HG03354 (cell line): ENCODE data around the gene AUNIP.

Experiments
- ATAC-seq: cut with Tn5 transposase; IDR thresholded peaks from one replicate; pipeline ENCODE4 v1.9.1; 2021; ENCODE audit warnings: mild to moderate bottlenecking; ENCODE audit not compliant: unreplicated experiment, poor library complexity, severe bottlenecking

The AUNIP gene

GRCh38 chr1:25813734-25814471, 45.4 kb downstream of the AUNIP start:
- ATAC-seq, result no peak

DNA sequence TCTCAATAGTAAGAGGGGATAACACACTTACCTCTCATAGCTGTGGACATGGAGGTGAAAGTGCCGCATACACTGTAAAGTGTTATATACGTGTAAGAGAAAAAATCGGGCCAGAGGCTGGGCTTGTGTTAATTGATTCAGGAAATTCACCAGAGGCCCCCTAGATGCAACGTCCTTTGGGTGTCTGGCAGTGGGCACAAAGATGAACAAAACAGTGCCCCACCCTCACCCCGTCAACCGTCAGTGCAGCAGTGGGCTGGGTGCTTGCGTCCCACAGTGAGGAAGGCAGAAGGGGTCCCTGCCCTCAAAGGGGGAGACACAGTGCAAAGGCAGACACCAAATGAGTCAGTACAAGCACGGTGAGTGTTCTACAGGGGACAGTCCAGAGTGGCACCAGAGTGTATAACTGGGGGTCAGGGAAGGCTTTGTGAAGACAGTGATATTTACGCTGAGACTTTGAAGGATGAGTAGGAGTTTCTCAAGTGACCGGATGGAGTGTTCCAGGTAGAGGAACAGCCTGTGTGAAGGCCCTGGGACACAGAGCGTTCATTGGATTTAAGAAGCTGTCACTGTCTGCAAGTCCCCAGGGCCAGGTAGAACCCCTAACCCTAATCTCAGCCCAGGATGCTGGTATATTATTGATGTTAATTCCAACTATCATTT, 46.1 kb downstream of the AUNIP start:
- no peak for ATAC-seq

GRCh38 chr1:25811384-25812082, 47.7 kb downstream of the AUNIP start:
- no peak for ATAC-seq

GRCh38 chr1:25810341-25811299, 48.6 kb downstream of the AUNIP start:
- peak; percentile 67 for ATAC-seq

DNA sequence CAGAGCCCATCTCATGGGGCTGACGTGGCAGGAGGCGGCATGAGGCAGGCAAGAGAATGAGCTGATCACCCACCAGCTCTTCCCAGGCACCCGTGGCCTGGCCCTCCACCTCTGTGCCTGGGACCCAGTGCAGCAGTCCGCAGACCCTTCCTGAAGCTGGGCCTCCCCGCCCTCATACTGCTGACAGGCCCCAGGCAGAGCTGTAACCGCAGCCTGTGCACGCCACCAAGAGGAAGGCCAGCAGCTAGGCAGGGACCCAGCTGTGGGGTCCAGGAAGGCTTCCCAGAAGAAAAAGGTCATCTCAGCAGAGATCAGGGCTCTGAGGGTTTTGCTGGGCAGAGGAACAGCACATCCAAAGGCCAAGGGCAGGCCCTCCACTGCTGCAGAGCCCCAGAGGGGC, 49.3 kb downstream of the AUNIP start:
- no peak for ATAC-seq

- ATAC-seq, result no peak
Observed at GRCh38 chr1:25809283-25809926, 49.9 kb downstream of the AUNIP start.

DNA sequence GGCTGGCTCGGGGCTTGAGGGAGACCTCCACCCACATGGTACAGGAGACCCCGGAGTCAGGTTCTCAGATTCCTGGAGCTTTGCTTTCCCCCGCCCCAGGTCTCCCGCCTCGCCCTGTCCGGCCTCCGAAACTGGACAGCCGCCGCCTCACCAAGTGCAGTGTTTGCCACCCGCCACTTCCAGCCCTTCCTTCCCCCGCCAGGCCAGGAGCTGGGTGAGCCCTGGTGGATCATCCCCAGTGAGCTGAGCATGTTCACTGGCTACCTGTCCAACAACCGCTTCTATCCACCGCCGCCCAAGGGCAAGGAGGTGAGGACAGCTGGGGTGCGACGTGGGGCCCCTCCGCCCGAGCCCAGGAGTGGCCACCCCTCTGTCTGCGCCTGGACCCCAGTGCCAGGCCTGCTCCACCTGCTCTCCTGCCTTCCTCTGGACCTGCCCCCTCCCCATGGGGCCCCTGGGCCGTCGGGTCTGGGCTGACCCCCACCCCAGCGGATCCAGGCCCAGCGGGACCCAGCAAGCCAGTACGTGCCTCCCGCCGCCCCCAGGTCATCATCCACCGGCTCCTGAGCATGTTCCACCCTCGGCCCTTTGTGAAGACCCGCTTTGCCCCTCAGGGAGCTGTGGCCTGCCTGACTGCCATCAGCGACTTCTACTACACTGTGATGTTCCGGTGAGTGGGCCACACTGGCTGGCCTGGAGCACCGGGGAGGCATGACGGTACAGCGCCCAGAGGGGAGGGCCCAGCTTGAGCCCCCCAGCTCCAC, 50.6 kb downstream of the AUNIP start:
- no peak for ATAC-seq

DNA sequence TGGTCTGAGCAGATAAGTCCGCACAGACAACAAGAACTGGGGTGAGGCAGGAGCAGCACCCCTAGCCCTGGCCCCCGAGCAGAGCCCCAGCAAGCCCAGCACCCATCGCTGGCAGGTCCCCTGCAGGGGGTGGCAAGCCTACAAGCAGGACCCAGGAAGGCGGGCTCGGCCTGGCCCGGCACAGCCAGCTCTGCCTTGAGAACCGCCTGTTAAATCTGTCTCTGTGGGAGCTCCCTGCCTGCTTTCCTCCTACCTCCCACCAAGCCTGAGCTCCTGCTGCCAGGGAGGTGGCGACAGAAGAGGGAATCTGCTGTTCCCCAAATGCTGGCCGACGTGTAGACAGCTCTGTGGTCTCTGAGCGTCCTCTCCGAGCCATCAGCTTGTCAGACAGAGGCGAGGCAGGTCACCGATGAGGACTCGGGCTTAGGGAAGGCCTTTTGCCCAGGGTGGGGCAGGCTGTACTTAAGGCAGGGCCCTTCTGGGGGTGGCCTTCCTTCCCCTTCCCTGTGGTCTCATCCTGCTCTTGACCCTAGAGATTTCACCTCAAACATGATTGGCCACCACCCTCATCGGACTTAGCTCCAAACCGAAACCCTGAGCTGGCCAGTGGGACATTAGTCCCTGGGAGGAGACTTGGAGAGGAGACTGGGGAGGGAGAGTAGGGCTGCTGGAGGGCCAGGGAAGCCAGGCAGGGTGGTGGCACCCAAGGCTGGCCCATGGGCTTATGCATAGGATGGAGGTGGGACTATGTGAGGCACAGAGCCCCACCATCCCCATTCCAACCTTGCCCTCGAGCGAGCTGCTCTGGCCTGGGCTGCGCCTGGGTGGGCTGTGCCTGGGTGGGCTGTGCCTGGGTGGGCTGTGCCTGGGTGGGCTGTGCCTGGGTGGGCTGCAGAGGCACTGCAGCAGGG, 51.5 kb downstream of the AUNIP start:
- no peak for ATAC-seq

DNA sequence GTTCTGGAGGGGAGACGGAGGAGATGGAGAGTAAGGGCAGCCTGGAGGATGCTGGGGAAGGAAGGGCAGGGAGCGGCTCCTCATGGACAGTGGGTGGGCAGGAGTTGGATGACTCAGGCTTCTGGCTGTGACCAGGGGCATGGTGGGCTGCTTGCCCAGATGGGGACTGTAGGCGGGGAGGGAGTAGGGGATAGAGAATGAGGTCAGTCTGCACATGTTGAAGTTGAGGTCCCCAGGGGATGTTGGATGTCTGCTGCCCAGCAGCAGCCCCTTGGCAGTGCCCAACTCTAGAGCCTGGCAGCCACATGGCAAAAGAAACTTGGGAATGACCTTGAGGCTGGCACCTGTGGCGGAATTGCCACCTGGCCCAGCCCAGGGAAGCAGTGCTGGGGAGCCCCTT, 52.8 kb downstream of the AUNIP start:
- ATAC-seq, result no peak

GRCh38 chr1:25805863-25806225, 53.4 kb downstream of the AUNIP start:
- no peak for ATAC-seq

DNA sequence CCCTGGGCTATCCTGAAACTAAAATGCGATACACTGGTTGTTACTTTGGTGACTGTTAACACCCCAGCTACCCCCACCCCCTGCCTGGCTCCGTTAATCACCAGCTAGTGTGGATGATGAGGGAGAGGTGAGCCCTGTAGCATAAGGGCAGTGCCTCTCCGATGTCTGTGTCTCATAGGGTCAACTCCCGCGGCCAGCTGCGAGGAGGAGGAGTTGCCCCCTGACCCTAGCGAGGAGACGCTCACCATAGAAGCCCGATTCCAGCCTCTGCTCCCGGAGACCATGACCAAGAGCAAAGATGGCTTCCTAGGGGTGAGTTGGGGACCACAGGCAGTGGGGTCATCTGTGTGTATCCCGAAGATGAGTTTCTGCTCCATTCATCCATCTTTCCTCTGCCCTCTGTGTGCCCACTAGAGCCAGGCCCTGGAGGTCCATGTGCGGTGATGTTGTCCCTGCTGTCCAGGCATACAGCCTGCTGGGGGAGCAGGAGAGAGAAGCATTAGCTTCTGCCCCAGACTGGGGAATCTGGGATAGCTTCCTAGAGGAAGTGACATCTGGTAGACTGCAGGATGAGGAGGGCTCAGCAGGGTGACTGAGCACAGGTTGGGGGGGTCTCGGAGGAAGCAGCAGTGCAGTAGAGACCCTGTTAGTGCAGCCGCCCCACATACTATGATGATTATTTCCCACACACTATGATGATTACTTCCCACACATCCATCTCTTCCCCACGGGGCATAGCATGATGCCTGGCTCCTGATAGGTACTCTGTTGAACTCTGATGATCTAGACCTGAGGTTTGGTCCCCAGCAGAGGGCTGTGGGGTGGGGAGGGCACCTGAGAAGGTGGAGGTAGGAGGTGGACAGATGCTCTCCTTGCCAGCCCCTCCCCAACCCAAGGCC, 54.0 kb downstream of the AUNIP start:
- ATAC-seq, result no peak

GRCh38 chr1:25804244-25804963, 54.9 kb downstream of the AUNIP start:
- no peak for ATAC-seq

GRCh38 chr1:25803368-25803767, 55.9 kb downstream of the AUNIP start:
- ATAC-seq, result no peak

- ATAC-seq, result peak; percentile 47
Observed at GRCh38 chr1:25802915-25803314, 56.3 kb downstream of the AUNIP start.

- no peak for ATAC-seq
Observed at GRCh38 chr1:25800703-25801377, 58.4 kb downstream of the AUNIP start.
